T-helper 2 cell treated with Interferon-gamma antibody and Interleukin-4, amounts not matched to agents 100 ng/mL and 5 ng/mL, for 36 hours (primary cell): ENCODE results near the gene CELSR2. TPM values are rescaled to one million over a fixed set of nuclear protein-coding genes. Genes with fewer than 3 reads are reported as not detected.

Experiments used
- intact Hi-C: fragments of 100-400 bp; cut with micrococcal nuclease; formaldehyde crosslinking; loops from one replicate; pipeline ENCODE4 v1.15.1; 2023
- total RNA-seq: library from RNA; stranded (reverse); gene quantifications from 2 replicates; pipeline ENCODE4 v1.2.3, GENCODE V29; 2022

Gene CELSR2
- total RNA-seq, 1 donor from 2014 or later = 3.7 TPM

GRCh38 chr1:109262231-109263055 lies 13.1 kb downstream of the CELSR2 start:
- intact Hi-C loops = loop anchor here (1.0 to 5.0 kb wide), 3 partner anchors 137 to 270 kb away; partner anchors contain the start of gene CYB561D1

- intact Hi-C loops = loop anchor here (1.0 to 5.0 kb wide), 3 partner anchors 136 to 269 kb away; partner anchors contain the start of gene CYB561D1
These were observed 13.9 kb downstream of the CELSR2 start for GRCh38 chr1:109263234-109263596.

DNA sequence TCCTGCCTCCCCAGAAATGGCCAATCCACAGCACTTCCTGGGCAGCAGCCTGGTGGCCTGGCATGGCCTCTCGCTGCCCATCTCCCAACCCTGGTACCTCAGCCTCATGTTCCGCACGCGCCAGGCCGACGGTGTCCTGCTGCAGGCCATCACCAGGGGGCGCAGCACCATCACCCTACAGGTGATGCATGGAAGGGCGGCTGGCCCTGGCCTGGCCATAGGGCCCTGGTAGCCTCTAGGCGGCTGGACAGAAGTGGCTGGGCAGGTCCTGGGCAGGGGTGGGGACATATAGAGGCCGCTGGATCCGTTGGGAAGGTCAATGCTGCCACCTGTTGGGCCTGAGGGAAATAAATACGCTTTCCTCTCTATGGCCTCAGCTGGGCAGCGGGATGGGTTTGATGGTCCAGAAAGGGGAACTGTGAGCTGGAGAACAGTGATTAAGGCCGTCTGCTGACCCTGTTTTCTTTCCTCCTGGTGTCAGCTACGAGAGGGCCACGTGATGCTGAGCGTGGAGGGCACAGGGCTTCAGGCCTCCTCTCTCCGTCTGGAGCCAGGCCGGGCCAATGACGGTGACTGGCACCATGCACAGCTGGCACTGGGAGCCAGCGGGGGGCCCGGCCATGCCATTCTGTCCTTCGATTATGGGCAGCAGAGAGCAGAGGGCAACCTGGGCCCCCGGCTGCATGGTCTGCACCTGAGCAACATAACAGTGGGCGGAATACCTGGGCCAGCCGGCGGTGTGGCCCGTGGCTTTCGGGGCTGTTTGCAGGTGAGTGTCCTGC lies 14.4 kb downstream of the CELSR2 start:
- intact Hi-C loops = loop anchor here (1.0 to 5.0 kb wide), 3 partner anchors 136 to 269 kb away; partner anchors contain the start of gene CYB561D1

DNA sequence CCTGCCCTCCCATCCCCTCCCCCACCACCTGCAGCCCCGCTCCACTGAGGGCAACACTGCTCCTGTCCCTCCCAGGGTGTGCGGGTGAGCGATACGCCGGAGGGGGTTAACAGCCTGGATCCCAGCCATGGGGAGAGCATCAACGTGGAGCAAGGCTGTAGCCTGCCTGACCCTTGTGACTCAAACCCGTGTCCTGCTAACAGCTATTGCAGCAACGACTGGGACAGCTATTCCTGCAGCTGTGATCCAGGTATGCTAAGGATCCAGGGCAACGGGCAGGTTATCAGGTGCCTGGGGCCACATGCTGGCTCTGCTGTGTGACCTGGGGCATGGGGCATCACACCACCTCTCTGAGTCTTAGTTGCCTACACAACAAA lies 15.0 kb downstream of the CELSR2 start:
- intact Hi-C loops = loop anchor here (5.0 kb wide), 1 partner anchor 228 kb away; the partner anchor contains the start of gene CYB561D1

GRCh38 chr1:109265016-109265415 lies 15.7 kb downstream of the CELSR2 start:
- intact Hi-C loops = no loop called here

- intact Hi-C loops = no loop called here
These were observed 16.5 kb downstream of the CELSR2 start for GRCh38 chr1:109265741-109266330.

DNA sequence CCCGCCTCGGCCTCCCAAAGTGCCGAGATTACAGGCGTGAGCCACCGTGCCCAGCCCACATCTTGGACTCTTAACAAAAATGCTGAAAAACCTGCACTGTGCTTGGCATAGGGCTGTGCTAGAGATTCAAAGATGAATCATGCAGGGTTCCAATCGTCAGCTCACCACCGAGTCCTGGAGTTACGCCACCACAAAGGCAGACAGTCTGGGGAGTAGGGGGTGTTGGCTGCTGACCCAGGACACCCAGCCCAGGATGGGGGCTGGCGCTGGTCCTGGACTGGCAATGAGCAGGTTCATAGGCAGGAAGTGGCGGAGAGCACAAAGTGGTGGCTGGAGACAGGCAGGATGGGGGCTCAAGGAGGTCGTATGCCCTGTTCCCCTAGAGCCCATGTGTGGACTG lies 17.6 kb downstream of the CELSR2 start:
- intact Hi-C loops = no loop called here

DNA sequence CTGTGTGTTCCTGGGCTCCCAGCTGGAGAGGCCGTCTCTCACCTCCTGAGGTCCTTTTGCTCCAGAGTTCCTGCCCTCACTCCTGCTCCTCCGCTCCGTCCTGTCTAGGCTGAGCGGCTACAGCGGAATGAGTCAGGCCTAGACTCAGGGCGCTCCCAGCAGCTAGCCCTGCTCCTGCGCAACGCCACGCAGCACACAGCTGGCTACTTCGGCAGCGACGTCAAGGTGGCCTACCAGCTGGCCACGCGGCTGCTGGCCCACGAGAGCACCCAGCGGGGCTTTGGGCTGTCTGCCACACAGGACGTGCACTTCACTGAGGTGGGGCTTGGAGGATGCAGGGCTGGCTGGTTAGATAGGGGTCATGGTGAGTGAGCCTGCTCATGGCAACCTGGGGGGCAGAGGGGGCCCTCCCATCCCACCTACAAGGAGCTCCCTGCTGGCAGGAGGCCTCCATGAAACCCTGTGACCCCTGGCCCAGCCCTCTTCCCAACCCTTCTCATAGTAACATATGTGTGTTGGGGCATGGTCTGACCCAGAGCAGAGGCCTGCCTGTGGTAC lies 18.5 kb downstream of the CELSR2 start:
- intact Hi-C loops = no loop called here

- intact Hi-C loops = no loop called here
These were observed 19.3 kb downstream of the CELSR2 start for GRCh38 chr1:109268431-109269211.

- intact Hi-C loops = no loop called here
These were observed 20.1 kb downstream of the CELSR2 start for GRCh38 chr1:109269212-109269980.

- intact Hi-C loops = no loop called here
These were observed 20.8 kb downstream of the CELSR2 start for GRCh38 chr1:109269981-109270622.

GRCh38 chr1:109270623-109271317 lies 21.4 kb downstream of the CELSR2 start:
- intact Hi-C loops = no loop called here

GRCh38 chr1:109271458-109271857 lies 22.1 kb downstream of the CELSR2 start:
- intact Hi-C loops = no loop called here

GRCh38 chr1:109272021-109272799 lies 22.9 kb downstream of the CELSR2 start:
- intact Hi-C loops = no loop called here

- intact Hi-C loops = no loop called here
These were observed 23.6 kb downstream of the CELSR2 start for GRCh38 chr1:109272831-109273547.

GRCh38 chr1:109273570-109274288 lies 24.4 kb downstream of the CELSR2 start:
- intact Hi-C loops = no loop called here
